OCI-LY1 (cell line): ENCODE data around the gene GPATCH4.

Experiments used
- H2AFZ ChIP-seq: fragments of 200-600 bp; sonication (generic), shearing (Covaris generic); 2 replicates; pipeline ENCODE4 v1.6.0; 2014; ENCODE audit warnings: antibody characterized with exemption, mild to moderate bottlenecking, low read length
- H3F3A ChIP-seq: fragments of 200-600 bp; sonication (generic), shearing (Covaris generic); 2 replicates; pipeline ENCODE4 v1.6.0; 2014; ENCODE audit warnings: mild to moderate bottlenecking, antibody characterized with exemption, low read length, moderate library complexity; ENCODE audit not compliant: insufficient read depth
- H3K27ac ChIP-seq: fragments of 200-600 bp; sonication (generic); 2 replicates; pipeline ENCODE4 v1.5.1; 2014; ENCODE audit warnings: low read length, mixed run types, mild to moderate bottlenecking, low read depth; ENCODE audit not compliant: poor library complexity, severe bottlenecking
- H3K27me3 ChIP-seq: fragments of 200-600 bp; sonication (generic); 2 replicates; pipeline ENCODE4 v1.6.0; 2014; ENCODE audit warnings: antibody characterized with exemption, mild to moderate bottlenecking, low read length, moderate library complexity; ENCODE audit not compliant: insufficient read depth
- H3K36me3 ChIP-seq: fragments of 200-600 bp; sonication (generic); 2 replicates; pipeline ENCODE4 v1.6.1; 2014; ENCODE audit warnings: mild to moderate bottlenecking, antibody characterized with exemption, low read length, moderate library complexity, mixed read lengths; ENCODE audit not compliant: insufficient read depth
- H3K4me1 ChIP-seq: fragments of 200-600 bp; sonication (generic); 2 replicates; pipeline ENCODE4 v1.5.1; 2014; ENCODE audit warnings: mild to moderate bottlenecking, low read length, moderate library complexity; ENCODE audit not compliant: insufficient read depth, severe bottlenecking
- H3K4me2 ChIP-seq: fragments of 200-600 bp; sonication (generic), shearing (Covaris generic); 2 replicates; pipeline ENCODE4 v1.6.1; 2014; ENCODE audit warnings: low read length
- H3K4me3 ChIP-seq: fragments of 200-600 bp; sonication (generic); 2 replicates; pipeline ENCODE4 v1.5.1; 2014; ENCODE audit warnings: low read length, low read depth, mild to moderate bottlenecking, mixed read lengths; ENCODE audit not compliant: poor library complexity, severe bottlenecking
- H3K79me2 ChIP-seq: fragments of 200-600 bp; shearing (Covaris generic); 2 replicates; pipeline ENCODE4 v1.6.1; 2016; ENCODE audit warnings: mixed run types, low read length, mixed read lengths; ENCODE audit not compliant: insufficient read depth
- H3K9ac ChIP-seq: fragments of 200-600 bp; sonication (generic), shearing (Covaris generic); 2 replicates; pipeline ENCODE4 v1.6.1; 2014; ENCODE audit warnings: mild to moderate bottlenecking, low read length, mixed read lengths
- H3K9me2 ChIP-seq: fragments of 200-600 bp; sonication (generic), shearing (Covaris generic); 2 replicates; pipeline ENCODE4 v1.6.1; 2014; ENCODE audit warnings: low read depth, mild to moderate bottlenecking, low read length, mixed read lengths
- H3K9me3 ChIP-seq: fragments of 200-600 bp; shearing (Covaris generic); 2 replicates; pipeline ENCODE4 v1.6.1; 2014; ENCODE audit warnings: low read length, mixed read lengths
- H4K20me1 ChIP-seq: fragments of 200-600 bp; sonication (generic), shearing (Covaris generic); 2 replicates; pipeline ENCODE4 v1.6.0; 2016; ENCODE audit warnings: mild to moderate bottlenecking, low read length; ENCODE audit not compliant: insufficient read depth
- EZH2 ChIP-seq: fragments of 200-600 bp; sonication (generic), shearing (Covaris generic); IDR thresholded peaks from 2 replicates; pipeline ENCODE4 v1.8.0; 2017; ENCODE audit warnings: borderline replicate concordance, mixed run types, mild to moderate bottlenecking, antibody characterized with exemption, low read length, moderate library complexity, mixed read lengths
- TF ChIP-seq, protein P1 (sequence below): fragments of 200-600 bp; sonication (generic), shearing (Covaris generic); IDR thresholded peaks from 2 replicates; pipeline ENCODE4 v1.5.1; 2017; ENCODE audit warnings: mild to moderate bottlenecking, antibody characterized with exemption, low read length, moderate library complexity, mixed read lengths

Gene GPATCH4

GRCh38 chr1:156625436-156626078 lies 24.3 kb upstream of the GPATCH4 start:
- Histone ChIP-seq H3K79me2 (no peaks in the 10 kb centered on the region), H3K4me1 (no peaks in the 10 kb centered on the region), H3K9me3 (no peaks in the 10 kb centered on the region), H2AFZ (no peak overlapping the region), H3K4me3 (no peak overlapping the region), H3K27ac (no peak overlapping the region), H3F3A (no peaks in the 10 kb centered on the region), H3K27me3 (no peaks in the 10 kb centered on the region), H3K9ac (no peak overlapping the region), H4K20me1 (no peaks in the 10 kb centered on the region), H3K4me2 (no peak overlapping the region), H3K9me2 (no peaks in the 10 kb centered on the region), H3K36me3 (no peaks in the 10 kb centered on the region)
- TF ChIP-seq, protein P1, sequence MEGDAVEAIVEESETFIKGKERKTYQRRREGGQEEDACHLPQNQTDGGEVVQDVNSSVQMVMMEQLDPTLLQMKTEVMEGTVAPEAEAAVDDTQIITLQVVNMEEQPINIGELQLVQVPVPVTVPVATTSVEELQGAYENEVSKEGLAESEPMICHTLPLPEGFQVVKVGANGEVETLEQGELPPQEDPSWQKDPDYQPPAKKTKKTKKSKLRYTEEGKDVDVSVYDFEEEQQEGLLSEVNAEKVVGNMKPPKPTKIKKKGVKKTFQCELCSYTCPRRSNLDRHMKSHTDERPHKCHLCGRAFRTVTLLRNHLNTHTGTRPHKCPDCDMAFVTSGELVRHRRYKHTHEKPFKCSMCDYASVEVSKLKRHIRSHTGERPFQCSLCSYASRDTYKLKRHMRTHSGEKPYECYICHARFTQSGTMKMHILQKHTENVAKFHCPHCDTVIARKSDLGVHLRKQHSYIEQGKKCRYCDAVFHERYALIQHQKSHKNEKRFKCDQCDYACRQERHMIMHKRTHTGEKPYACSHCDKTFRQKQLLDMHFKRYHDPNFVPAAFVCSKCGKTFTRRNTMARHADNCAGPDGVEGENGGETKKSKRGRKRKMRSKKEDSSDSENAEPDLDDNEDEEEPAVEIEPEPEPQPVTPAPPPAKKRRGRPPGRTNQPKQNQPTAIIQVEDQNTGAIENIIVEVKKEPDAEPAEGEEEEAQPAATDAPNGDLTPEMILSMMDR = peak; percentile 85
- no peak for TF ChIP-seq EZH2

GRCh38 chr1:156624814-156625435 lies 23.6 kb upstream of the GPATCH4 start:
- H3K4me2 ChIP-seq = no peak overlapping the region
- H4K20me1 ChIP-seq = no peaks in the 10 kb centered on the region
- H3K4me3 ChIP-seq = no peak overlapping the region
- H3F3A ChIP-seq = no peaks in the 10 kb centered on the region
- no peaks in the 10 kb centered on the region for H3K9me3 ChIP-seq
- H3K9me2 ChIP-seq = no peaks in the 10 kb centered on the region
- TF ChIP-seq, protein P1 = no peak
- no peak for TF ChIP-seq EZH2
- H3K36me3 ChIP-seq = no peaks in the 10 kb centered on the region
- no peaks in the 10 kb centered on the region for H3K27me3 ChIP-seq
- no peak overlapping the region for H3K27ac ChIP-seq
- H3K4me1 ChIP-seq = no peaks in the 10 kb centered on the region
- no peak overlapping the region for H2AFZ ChIP-seq
- H3K9ac ChIP-seq = no peak overlapping the region
- H3K79me2 ChIP-seq = no peaks in the 10 kb centered on the region

DNA sequence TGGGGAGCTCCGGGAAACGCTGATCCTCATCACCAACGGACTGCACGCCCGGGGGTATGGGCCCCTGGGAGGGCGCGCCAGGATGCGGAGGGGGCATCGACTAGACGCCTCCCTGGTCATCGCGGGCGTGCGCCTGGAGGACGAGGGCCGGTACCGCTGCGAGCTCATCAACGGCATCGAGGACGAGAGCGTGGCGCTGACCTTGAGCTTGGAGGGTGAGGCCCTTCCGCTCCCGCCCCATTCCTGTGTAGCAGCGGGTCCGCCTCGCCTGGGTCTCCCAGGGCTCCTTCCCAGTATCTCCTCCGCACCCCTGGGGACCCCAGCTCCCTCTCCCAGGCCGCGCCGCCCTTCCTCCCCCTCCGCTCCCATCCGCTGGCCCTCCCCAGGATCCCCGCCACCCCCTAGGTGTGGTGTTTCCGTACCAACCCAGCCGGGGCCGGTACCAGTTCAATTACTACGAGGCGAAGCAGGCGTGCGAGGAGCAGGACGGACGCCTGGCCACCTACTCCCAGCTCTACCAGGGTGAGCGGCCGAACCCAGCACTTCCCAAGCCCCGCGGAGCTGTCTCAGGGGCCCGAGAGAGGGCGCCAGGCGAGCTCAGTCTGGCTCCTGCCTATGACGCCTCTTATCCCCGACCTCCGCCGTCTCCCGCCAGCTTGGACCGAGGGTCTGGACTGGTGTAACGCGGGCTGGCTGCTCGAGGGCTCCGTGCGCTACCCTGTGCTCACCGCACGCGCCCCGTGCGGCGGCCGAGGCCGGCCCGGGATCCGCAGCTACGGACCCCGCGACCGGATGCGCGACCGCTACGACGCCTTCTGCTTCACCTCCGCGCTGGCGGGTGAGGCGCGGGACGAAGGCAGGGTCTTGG lies 22.9 kb upstream of the GPATCH4 start:
- Histone ChIP-seq H3K27me3 (no peaks in the 10 kb centered on the region; the same call in 1 of the 2 replicates), H3K9me2 (no peaks in the 10 kb centered on the region), H3K4me3 (no peak overlapping the region), H3K4me2 (no peak overlapping the region; the same call in 1 of the 2 replicates), H3K9ac (no peak overlapping the region), H3K36me3 (no peaks in the 10 kb centered on the region), H4K20me1 (no peaks in the 10 kb centered on the region), H3F3A (no peaks in the 10 kb centered on the region), H3K79me2 (no peaks in the 10 kb centered on the region), H3K4me1 (no peaks in the 10 kb centered on the region), H2AFZ (no peak overlapping the region), H3K27ac (no peak overlapping the region), H3K9me3 (no peaks in the 10 kb centered on the region)
- TF ChIP-seq, protein P1 = peak; percentile 11; the same call in 1 of the 2 replicates
- TF ChIP-seq EZH2 = no peak
